ENCODE measurements around the gene MORC3.
A peak's percentile ranks its signal among the peaks of the same experiment; 100 is the strongest.
"Not testable (repeated sequence)": the region's sequence is repeated elsewhere in the genome, so short reads cannot be mapped to it uniquely, and the experiment has no call there.

MORC3 gene

DNA sequence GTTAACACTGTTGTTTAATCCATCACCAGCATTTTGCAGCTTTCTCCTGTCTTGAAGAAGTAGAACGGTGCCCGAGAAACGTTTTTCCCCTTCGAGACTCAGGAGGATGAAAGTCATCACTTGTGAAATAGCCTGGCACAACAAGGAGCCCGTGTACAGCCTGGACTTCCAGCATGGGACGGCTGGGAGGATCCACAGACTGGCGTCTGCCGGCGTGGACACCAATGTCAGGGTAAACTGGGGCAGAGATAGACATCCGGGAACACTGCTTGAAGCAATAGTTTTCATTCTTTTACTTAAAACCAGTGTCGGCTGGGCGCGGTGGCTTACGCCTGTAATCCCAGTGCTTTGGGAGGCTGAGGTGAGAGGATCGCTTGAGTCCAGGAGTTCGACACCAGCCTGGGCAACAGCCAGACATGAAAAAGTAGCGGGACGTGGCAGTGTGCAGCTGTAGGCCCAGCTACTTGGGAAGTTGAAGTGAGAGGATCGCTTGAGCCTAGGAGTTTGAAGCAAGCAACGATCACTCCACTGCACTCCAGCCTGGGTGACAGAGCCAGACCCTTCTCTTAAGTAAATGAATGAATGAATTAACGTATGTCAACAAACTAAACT, 66.1 kb downstream of the MORC3 start:
- no peak for DNase-seq

GRCh38 chr21:36388096-36388495, 68.1 kb downstream of the MORC3 start:
- peak; percentile 33 for DNase-seq

- DNase-seq = peak; percentile 97
Observed at GRCh38 chr21:36388835-36389234, 68.8 kb downstream of the MORC3 start.

- not testable (repeated sequence) for DNase-seq
Observed at GRCh38 chr21:36391649-36392048, 71.7 kb downstream of the MORC3 start.

DNA sequence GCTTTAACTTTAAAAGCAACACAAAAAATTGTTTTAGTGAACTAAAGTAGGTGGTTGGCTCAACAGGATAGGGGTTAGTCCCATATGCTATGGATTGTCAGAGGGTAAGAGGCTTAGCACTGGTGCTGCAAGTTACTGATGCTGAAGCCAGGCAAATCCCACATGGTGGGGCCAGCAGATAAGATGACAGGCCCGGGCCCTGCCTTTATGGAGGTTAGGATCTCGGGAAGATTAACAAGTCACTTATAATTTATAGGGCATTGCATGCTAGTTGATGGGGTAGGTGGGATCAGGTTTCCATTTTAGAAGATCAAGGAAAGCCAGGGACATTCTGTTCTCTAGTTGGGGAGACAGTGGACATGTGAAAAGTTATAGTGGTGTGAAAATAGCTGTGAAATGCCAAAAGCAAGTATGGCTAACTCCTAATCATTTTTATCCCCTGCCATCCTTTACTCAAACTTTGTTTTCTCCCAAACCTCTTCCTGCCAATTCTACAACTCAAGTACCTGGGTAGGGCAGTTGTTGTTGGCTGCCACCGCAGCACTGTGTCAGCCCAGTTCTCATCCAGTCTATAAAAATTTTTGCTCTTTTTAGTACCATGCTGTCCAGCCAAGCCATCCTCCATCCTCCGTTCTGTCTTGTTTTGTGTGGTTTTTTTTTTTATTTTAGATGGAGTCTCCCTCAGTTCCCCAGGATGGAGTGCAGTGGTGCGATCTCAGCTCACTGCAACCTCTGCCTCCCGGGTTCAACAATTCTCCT, 75.5 kb downstream of the MORC3 start:
- no peak for DNase-seq

DNA sequence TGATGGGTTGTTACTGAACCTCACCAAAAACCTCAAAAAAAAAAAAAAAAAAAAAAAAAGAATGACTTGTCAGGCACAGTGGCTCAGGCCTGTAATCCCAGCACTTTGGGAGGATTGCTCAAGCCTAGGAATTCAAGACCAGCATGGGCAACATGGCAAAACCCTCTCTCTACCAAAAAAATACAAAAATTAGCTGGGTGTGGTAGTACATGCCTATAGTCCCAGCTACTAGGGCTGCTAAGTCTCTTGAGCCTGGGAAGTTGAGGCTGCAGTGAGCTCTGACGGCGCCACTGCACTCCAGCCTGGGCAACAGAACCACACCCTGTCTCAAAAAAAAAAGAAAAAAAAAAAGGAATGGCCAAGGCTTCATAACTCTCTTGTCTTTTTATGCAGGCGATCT, 76.3 kb downstream of the MORC3 start:
- DNase-seq = no peak

DNA sequence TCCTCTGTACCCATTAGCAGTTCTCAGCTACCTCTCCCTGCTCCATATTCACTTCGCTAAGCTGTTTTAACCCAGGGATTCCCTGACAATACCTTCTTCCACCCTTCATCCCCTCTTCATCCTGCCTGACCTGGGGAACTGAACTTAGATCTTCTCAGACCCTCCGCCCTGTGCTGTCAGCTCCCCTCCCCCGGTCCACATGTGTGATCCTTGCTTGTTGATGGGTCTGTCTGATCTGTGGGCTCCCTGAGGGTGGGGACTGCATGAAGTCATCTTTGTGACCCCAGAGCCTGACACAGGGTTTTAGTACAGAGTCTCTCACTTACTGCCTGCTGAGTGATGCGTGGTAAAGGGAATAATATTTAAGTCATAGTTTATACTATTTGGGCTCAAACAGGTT, 77.0 kb downstream of the MORC3 start:
- no peak for DNase-seq

DNA sequence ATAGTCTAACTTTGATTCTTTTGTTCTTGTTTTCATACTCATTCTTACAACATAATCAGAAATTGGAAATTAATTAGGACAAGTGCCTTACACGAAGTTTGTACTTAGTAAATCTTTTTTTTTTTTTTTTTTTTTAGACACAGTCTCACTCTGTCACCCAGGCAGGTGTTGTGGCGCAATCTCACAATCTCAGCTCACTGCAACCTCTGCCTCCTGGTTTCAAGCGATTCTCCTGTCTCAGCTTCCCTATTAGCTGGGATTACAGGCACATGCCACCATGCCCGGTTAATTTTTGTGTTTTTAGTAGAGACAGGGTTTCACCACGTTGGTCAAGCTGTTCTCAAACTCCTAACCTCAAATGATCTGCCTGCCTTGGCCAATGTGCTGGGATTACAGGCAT, 77.6 kb downstream of the MORC3 start:
- DNase-seq = no peak

GRCh38 chr21:36399736-36400135, 79.7 kb downstream of the MORC3 start:
- DNase-seq = not testable (repeated sequence)

DNA sequence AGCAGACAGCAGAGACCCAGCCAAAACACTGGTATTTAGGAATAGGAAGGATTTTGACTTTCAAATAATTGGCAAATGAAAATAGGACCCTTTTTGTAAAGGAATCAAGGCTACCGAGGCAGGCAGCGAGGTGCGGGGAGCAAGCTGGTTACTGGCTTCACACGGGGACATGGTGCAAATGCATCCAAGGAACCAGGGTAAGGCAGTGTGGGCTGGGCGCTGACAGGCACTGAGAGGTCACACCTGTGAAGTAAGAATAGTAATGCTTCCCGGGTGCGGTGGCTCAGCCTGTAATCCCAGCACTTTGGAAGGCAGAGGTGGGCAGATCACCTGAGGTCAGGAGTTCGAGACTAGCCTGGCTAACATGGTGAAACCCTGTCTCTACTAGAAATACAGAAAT, 80.7 kb downstream of the MORC3 start:
- no peak for DNase-seq

GRCh38 chr21:36402339-36402738, 82.3 kb downstream of the MORC3 start:
- no peak for DNase-seq

GRCh38 chr21:36403713-36404112, 83.7 kb downstream of the MORC3 start:
- no peak for DNase-seq

DNA sequence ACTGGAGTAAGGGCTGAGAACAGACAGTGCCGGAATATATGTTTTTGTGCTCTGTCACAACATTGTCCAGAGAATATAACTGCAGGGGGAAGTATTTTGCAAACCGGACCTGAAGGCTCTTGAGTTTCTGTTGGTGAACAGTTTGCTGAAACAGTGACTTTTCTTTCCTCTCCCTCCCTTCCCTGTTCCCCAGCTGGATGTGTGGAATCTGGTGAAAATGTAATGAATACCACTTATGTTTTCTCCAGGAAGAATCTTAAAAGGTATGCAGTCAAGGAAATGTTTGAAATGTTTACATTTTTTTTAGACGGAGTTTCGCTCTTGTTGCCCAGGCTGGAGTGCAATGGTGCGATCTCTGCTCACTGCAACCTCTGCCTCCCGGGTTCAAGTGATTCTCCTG, 88.6 kb downstream of the MORC3 start:
- DNase-seq = no peak

GRCh38 chr21:36411301-36411700, 91.3 kb downstream of the MORC3 start:
- DNase-seq = no peak

GRCh38 chr21:36412916-36413315, 92.9 kb downstream of the MORC3 start:
- no peak for DNase-seq

DNA sequence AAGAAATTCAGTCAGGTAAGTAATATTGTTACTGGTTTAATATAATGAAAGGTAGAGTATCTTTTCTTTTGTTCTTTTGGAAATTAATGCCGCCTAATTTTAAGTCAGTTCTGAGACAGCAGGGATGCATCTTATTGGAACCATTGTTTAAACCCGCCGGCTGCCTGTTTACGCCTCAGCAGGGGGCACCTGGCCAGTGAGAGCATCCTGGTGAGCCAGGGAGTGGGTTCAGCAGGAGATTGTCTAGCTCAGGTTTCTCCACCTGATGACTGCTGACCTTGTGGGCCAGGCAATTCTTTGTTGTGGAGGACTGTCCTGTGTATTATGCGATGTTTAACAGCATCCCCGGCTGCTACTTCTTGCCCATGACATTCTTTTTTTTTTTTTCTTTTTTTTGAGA, 95.4 kb downstream of the MORC3 start:
- no peak for DNase-seq

DNA sequence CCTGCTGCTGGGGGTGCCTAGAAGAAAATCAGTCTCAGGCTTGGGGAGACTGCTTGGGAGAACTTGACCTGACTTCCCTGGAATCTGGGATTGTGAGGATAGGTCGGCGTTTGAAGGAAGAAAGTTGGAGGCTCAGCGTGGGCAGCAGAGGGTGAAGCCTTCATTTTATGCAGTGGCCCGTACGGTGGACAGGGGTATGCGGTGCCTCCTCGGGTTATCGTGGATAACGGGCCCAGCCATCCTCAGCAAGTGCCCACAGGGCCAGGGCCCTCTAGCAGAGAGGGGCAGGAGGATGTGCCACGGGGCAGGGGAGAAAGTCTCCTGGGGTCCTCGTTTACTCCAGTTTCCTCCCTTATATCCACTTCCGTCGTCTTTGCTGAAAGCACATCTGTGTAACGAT, 99.2 kb downstream of the MORC3 start:
- DNase-seq = no peak

- peak; percentile 63 for DNase-seq
Observed at GRCh38 chr21:36419996-36420395, 100.0 kb downstream of the MORC3 start.

- DNase-seq = no peak
Observed at GRCh38 chr21:36420571-36421339, 100.8 kb downstream of the MORC3 start.

DNA sequence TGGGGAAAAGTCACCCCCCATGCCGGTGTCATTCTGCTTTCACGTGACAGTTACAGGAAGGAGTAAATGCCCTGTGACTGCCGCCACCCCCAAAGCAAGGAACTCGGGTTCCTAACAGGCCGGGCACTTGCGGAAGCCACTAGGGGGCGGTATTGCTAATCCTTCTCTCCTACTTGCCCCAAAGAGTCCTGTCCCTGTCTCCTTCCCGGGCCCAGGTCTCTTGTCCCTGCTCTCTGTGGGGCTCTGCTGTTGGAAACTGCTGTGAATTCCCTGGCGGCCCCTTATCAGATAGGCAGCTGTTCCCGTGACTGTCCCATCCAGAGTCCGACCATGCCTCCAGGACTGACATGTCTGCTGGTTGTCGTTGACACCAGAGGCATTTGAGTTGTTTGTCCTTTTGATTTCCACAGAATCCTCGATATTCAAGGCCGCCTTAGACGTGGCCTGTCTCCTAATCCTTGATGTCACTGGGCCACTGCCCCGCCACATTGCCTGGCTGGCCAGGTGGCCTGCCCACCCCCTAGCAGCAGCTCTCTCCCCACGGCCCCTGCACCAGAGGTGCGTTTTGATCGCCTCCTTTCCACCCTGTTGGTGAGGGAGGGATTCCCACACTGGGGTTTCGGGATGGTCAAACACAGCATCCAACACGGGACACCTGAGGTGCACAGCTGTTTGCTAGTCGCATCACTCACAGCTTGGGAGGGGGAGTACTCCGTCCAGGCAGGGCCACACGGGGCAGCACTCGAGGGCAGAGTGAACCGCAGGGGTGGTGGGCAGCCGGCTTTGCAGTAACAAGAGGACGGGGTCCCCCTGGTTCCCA, 102.5 kb downstream of the MORC3 start:
- DNase-seq = peak; percentile 27

- no peak for DNase-seq
Observed at GRCh38 chr21:36423771-36424433, 103.9 kb downstream of the MORC3 start.

DNA sequence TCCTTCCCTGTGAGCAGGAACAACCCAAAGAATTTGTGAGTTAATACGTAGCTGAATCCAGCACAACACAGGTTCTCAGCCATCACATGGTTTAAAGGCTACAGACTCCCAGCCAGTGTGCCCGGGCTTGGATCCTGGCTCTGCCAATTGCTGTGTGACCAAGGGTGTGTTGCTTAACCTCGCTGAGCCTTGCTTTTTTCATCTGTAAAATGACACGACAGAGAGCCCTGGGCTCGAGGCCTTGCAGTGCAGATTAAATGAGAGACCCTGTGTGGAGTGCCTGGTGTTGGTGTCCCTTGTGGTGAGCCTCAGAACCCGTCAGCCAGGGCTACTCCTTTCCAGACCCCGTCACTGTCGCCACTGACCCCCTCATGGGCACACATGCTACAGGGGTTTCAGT, 104.6 kb downstream of the MORC3 start:
- DNase-seq = no peak

DNA sequence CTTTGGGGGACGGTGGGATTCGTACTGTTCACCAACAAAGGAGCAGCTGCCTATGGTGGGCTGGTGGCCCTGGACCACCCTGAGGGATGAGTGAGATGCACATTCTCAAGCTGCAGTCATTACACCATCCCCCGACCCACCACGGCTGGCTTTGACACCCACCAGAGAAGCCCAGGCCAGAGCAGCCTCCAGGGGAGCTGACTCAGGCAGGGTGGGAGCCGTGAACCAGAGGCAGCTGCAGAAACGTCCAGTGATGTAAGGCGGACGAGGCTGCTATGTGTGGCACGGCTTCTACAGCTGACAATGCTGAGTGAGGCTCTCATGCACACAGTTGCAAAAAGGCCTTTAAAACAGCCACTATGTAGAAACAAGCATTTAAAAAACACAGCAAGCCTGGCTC, 105.3 kb downstream of the MORC3 start:
- no peak for DNase-seq
